ENCODE results near the gene EEFSEC. TPM values are rescaled to one million over a fixed set of nuclear protein-coding genes. Genes with fewer than 3 reads are reported as not detected.
A peak's percentile ranks its signal among the peaks of the same experiment; 100 is the strongest.

EEFSEC gene
- total and polyA plus RNA-seq, 8 donors: 5.9 to 9.8 (median 7.4) TPM

DNA sequence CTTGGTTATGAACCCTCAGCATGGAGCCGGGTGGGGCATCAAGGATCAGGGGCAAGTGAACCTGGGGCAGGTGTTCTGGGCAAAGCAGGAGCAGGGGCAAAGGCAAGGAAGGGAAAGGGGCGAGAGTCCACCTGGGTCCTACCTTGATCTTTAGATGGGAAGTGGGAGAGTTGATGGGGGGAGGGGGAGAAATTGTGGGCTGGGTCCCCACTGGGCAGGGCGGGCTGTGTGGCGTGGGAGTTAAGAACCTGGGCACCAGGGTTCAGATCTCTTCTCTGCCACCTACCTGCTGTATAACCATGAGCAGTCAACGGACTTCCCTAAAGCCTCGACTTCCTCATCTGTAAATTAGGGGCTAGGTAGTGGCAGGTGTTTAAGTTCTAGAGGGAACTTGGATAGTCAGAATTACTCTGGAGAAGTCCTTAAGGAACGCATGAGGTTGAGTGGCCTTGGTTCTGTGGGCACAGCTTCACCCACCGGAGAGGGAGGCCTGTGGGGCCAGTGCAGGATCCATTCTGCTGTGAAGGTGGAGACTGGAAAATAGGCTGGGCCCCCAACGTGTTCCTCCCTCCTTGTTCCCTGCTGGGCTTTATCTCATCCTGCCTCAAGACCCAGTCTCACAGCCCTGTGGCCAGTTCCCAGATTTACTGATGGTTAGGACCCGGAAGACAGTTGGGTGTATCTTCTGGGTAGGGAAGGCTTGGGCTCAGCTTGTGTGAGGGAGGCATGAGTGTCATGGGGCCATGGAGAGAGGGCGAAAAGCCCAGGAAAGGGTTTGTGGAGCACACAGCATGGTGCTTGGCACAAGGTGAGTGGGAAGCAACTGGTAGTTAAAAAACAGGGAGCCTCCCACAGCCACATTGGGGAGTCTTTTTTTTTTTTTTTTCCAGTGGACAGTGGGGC lies 90.6 kb downstream of the EEFSEC start:
- intact Hi-C loops (cut with DNase I): no loop called here
- 77 to 95% methylated on average over 11 of the region's 11 CpGs for WGBS, 2 donors
- Histone ChIP-seq H3K4me3 (no peak overlapping the region), H3K4me1 (peaks cover 0 to 7% (median 0%) of the 10 kb centered on the region in 3 donors), H3K9me3 (no peaks in the 10 kb centered on the region), H3K36me3 (no peaks in the 10 kb centered on the region), H3K27ac (no peak overlapping the region), H3K27me3 (no peaks in the 10 kb centered on the region)
- FAIRE-seq: no peak
- DNase-seq: no peak
- TF ChIP-seq, protein P1, sequence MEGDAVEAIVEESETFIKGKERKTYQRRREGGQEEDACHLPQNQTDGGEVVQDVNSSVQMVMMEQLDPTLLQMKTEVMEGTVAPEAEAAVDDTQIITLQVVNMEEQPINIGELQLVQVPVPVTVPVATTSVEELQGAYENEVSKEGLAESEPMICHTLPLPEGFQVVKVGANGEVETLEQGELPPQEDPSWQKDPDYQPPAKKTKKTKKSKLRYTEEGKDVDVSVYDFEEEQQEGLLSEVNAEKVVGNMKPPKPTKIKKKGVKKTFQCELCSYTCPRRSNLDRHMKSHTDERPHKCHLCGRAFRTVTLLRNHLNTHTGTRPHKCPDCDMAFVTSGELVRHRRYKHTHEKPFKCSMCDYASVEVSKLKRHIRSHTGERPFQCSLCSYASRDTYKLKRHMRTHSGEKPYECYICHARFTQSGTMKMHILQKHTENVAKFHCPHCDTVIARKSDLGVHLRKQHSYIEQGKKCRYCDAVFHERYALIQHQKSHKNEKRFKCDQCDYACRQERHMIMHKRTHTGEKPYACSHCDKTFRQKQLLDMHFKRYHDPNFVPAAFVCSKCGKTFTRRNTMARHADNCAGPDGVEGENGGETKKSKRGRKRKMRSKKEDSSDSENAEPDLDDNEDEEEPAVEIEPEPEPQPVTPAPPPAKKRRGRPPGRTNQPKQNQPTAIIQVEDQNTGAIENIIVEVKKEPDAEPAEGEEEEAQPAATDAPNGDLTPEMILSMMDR (IDR thresholded peaks at IDR 0.05): no peak
- no peak for ATAC-seq

DNA sequence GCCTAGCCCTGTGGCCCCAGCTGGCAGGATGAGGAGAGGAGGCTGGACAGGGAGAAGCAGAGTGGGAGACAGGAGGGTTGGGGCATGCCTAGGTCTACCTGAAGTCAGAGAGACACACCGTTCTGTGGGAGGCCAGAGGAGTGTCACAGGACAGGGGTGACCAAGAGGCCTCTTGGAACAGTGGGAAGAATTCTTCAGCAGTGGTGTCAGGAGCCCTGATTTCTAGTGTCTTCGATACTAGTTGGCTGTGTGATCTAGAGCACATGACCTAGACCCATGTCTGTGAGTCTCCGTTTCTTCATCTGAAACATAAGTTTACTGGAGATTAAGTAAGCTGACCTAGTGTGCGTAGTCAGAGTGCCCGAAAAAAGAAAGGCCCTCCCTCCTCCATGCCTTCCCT lies 92.2 kb downstream of the EEFSEC start:
- Histone ChIP-seq H3K36me3 (no peaks in the 10 kb centered on the region), H3K27me3 (no peaks in the 10 kb centered on the region), H3K9me3 (no peaks in the 10 kb centered on the region), H3K4me1 (peaks cover 0 to 7% (median 0%) of the 10 kb centered on the region in 3 donors), H3K4me3 (no peak overlapping the region), H3K27ac (no peak overlapping the region)
- WGBS, 2 donors: 76 to 94% methylated on average over 5 of the region's 5 CpGs
- FAIRE-seq (no peak), ATAC-seq (no peak), DNase-seq (no peak)
- TF ChIP-seq, protein P1 (IDR thresholded peaks at IDR 0.05): no peak
- intact Hi-C loops (cut with DNase I): no loop called here

DNA sequence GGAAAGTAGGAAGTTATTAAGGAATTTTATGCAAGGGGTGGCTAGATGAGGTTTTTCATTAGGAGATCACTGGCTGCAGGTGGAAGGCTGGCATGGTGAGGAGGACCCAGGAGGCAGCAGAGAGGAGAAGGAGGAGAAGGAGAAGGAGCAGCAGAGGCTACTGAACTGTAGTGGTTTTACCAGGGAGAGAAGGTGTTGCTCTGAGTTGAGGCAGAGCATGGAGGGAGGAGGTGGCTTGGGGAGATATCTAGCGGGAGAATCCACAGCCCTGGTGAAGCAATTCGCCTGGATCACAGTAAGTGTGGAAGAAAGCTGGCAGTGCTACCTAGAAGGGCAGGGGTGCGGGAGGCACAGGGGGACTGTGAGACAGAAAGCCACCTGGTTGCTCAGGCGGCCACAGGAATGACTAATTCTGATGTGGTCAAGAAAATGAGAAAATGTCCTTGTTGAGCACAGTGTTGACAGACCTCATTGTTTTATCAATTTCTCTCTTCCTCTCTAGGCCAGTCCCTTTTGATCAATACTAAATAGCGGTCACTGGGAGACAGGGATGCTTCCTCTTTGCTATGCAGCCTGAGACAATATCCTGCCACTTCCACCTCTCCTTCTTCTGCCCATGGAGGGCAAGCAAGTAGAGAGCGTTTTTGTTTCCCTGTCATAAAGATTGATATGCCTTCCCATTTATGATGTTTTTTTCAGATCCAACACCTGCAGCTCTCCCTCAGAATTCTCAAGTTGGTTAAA lies 94.6 kb downstream of the EEFSEC start:
- intact Hi-C loops (cut with DNase I): no loop called here
- TF ChIP-seq, protein P1 (IDR thresholded peaks at IDR 0.05): no peak
- FAIRE-seq: no peak

DNA sequence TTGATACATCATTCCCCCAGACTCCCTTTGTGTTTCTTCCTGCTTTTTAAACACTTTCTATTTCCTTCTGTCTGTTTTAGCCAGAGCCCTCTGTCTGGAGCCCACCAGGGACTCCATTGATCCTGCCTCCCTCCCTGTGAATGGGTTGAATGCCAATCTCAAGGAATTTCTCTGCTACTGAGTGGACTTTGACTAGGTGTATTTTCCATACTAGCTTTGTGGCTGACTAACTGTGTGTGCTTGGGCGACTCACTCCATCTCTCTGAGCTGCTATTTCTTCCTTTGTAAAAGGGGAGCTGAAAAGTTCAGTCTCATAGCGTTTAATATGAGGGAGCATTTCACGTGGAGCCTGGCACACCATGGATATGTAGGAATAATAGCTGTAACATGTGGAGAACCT lies 98.8 kb downstream of the EEFSEC start:
- no peak overlapping the region for H3K27ac ChIP-seq
- intact Hi-C loops (cut with DNase I): no loop called here
- no peaks in the 10 kb centered on the region for H3K36me3 ChIP-seq
- FAIRE-seq (no peak), ATAC-seq (no peak), DNase-seq (no peak)
- 90 to 96% methylated on average over 3 of the region's 3 CpGs for WGBS, 2 donors
- TF ChIP-seq, protein P1 (IDR thresholded peaks at IDR 0.05): no peak
- H3K4me1 ChIP-seq: peaks cover 0 to 6% (median 0%) of the 10 kb centered on the region in 3 donors
- no peaks in the 10 kb centered on the region for H3K27me3 ChIP-seq
- no peak overlapping the region for H3K4me3 ChIP-seq
- H3K9me3 ChIP-seq: no peaks in the 10 kb centered on the region

More for the DNA sequence above, 94.6 kb downstream of the EEFSEC start:
- Histone ChIP-seq H3K36me3 (no peaks in the 10 kb centered on the region), H3K27ac (peak overlapping the region in 1 of 4 donors; percentile 2), H3K9me3 (no peaks in the 10 kb centered on the region), H3K27me3 (no peaks in the 10 kb centered on the region), H3K4me1 (peaks cover 0 to 7% (median 0%) of the 10 kb centered on the region in 3 donors), H3K4me3 (no peak overlapping the region)
- WGBS, 2 donors: 49 to 61% methylated on average over 6 of the region's 6 CpGs
- peak; percentile 55 to 75 (median 56) for ATAC-seq
- DNase-seq: peak in 2 of 6 donors; percentile 28 to 29

All from pancreas (tissue), 10 donors.